ENCODE results near the gene GALNT14.
"Not testable (repeated sequence)": the region's sequence is repeated elsewhere in the genome, so short reads cannot be mapped to it uniquely, and the experiment has no call there.

Gene GALNT14

GRCh38 chr2:30910686-30911085 is 227.6 kb downstream of the GALNT14 start:
- Histone ChIP-seq H3K27ac (no peak overlapping the region), H2AFZ (no peak overlapping the region), H3K4me3 (ENCODE audit: low read depth, low read length) (no peak overlapping the region), H3K4me1 (no peaks in the 10 kb centered on the region), H3K9me3 (ENCODE audit: control insufficient read depth, low read length) (no peaks in the 10 kb centered on the region), H3K36me3 (ENCODE audit: control insufficient read depth, insufficient read depth, low read length) (no peaks in the 10 kb centered on the region), H3K4me2 (ENCODE audit: low read length) (no peak overlapping the region), H3K27me3 (ENCODE audit: control insufficient read depth, insufficient read depth, low read length) (no peaks in the 10 kb centered on the region), H3K9ac (no peak overlapping the region), H3K79me2 (no peaks in the 10 kb centered on the region)
- TF ChIP-seq CTCF (IDR thresholded peaks at IDR 0.05) = no peak

DNA sequence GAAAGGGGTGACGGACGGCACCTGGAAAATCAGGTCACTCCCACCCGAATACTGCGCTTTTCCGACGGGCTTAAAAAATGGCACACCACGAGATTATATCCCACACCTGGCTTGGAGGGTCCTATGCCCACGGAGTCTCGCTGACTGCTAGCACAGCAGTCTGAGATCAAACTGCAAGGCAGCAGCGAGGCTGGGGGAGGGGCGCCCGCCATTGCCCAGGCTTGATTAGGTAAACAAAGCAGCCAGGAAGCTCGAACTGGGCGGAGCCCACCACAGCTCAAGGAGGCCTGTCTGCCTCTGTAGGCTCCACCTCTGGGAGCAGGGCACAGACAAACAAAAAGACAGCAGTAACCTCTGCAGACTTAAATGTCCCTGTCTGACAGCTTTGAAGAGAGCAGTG is 233.8 kb downstream of the GALNT14 start:
- H3K27ac ChIP-seq; H3K27me3 ChIP-seq (ENCODE audit: control insufficient read depth, insufficient read depth, low read length); H3K9me3 ChIP-seq (ENCODE audit: control insufficient read depth, low read length); H2AFZ ChIP-seq; H3K4me3 ChIP-seq (ENCODE audit: low read depth, low read length); H3K9ac ChIP-seq; H3K4me1 ChIP-seq; H3K4me2 ChIP-seq (ENCODE audit: low read length); H3K36me3 ChIP-seq (ENCODE audit: control insufficient read depth, insufficient read depth, low read length); H3K79me2 ChIP-seq: not testable (repeated sequence)

DNA sequence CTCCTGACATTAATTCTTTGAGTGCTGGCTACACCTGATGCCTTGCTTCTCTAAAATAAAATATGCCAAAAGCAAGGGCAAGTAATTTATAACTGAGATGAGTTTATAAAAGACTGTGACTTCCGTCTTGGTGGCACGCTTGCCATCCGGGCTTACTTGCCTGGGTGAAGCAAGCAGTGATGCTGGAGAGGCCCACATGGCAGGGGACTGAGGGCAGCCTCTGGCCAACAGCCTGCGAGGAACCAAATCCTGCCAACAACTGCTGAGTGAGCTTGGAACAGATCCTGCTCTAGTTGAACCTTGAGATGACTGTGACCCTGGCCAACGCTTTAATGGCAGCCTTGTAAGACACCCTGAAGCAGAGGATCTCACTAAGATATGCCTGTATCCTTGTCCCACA is 234.9 kb downstream of the GALNT14 start:
- no peak overlapping the region for H3K4me3 ChIP-seq (ENCODE audit: low read depth, low read length)

GRCh38 chr2:30900381-30900780 is 237.9 kb downstream of the GALNT14 start:
- Histone ChIP-seq H2AFZ (no peak overlapping the region), H3K4me2 (ENCODE audit: low read length) (no peak overlapping the region), H3K4me1 (no peaks in the 10 kb centered on the region), H3K27ac (no peak overlapping the region), H3K4me3 (ENCODE audit: low read depth, low read length) (no peak overlapping the region), H3K9ac (no peak overlapping the region), H3K79me2 (no peaks in the 10 kb centered on the region), H3K27me3 (ENCODE audit: control insufficient read depth, insufficient read depth, low read length) (no peaks in the 10 kb centered on the region), H3K36me3 (ENCODE audit: control insufficient read depth, insufficient read depth, low read length) (no peaks in the 10 kb centered on the region), H3K9me3 (ENCODE audit: control insufficient read depth, low read length) (no peaks in the 10 kb centered on the region)
- TF ChIP-seq CTCF (IDR thresholded peaks at IDR 0.05) = no peak

More for the DNA sequence above, 234.9 kb downstream of the GALNT14 start:
- Histone ChIP-seq H2AFZ (no peak overlapping the region), H3K79me2 (no peaks in the 10 kb centered on the region), H3K9ac (no peak overlapping the region), H3K27me3 (ENCODE audit: control insufficient read depth, insufficient read depth, low read length) (no peaks in the 10 kb centered on the region), H3K4me1 (no peaks in the 10 kb centered on the region), H3K27ac (no peak overlapping the region), H3K9me3 (ENCODE audit: control insufficient read depth, low read length) (no peaks in the 10 kb centered on the region), H3K4me2 (ENCODE audit: low read length) (no peak overlapping the region), H3K36me3 (ENCODE audit: control insufficient read depth, insufficient read depth, low read length) (no peaks in the 10 kb centered on the region)
- TF ChIP-seq CTCF (IDR thresholded peaks at IDR 0.05) = no peak

DNA sequence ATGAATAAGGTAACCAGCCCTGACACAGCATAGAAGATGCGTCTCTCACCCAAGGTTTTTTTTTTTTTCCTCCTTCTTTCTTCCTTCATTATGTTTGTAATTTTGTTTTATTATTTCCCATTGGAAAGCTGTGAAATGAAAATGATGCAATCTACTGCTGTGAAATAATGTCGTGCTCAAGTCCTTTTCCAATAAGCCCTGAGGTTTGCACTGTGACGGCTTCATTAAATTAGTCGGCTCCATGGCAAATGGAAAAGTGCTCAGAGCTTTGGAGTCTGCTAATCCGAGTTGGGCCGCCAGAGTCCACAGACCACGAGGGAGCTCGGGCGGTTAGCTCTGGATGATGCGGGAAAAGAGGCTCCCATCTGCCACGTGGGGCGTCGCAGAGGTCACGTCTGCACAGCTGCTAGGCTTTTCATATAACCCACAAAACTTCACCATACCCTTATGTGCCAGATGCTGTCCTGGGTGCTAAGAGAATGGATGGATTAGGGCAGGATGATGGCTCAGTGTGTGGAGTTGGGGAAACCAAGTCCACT is 238.7 kb downstream of the GALNT14 start:
- Histone ChIP-seq H3K9me3 (ENCODE audit: control insufficient read depth, low read length) (no peaks in the 10 kb centered on the region), H3K27ac (no peak overlapping the region), H3K79me2 (no peaks in the 10 kb centered on the region), H3K4me2 (ENCODE audit: low read length) (no peak overlapping the region), H3K4me1 (no peaks in the 10 kb centered on the region), H3K36me3 (ENCODE audit: control insufficient read depth, insufficient read depth, low read length) (no peaks in the 10 kb centered on the region), H3K27me3 (ENCODE audit: control insufficient read depth, insufficient read depth, low read length) (no peaks in the 10 kb centered on the region), H2AFZ (no peak overlapping the region), H3K9ac (no peak overlapping the region), H3K4me3 (ENCODE audit: low read depth, low read length) (no peak overlapping the region)
- TF ChIP-seq CTCF (IDR thresholded peaks at IDR 0.05) = no peak

Data from parathyroid adenoma (tissue), 2 donors.